ENCODE data around the gene ASPHD1. TPM values are rescaled to one million over a fixed set of nuclear protein-coding genes. Genes with fewer than 3 reads are reported as not detected.
"Not testable (repeated sequence)": the region's sequence is repeated elsewhere in the genome, so short reads cannot be mapped to it uniquely, and the experiment has no call there.

The ASPHD1 gene
- total RNA-seq, 1 donor from 2014 or later, result 14.2 TPM

DNA sequence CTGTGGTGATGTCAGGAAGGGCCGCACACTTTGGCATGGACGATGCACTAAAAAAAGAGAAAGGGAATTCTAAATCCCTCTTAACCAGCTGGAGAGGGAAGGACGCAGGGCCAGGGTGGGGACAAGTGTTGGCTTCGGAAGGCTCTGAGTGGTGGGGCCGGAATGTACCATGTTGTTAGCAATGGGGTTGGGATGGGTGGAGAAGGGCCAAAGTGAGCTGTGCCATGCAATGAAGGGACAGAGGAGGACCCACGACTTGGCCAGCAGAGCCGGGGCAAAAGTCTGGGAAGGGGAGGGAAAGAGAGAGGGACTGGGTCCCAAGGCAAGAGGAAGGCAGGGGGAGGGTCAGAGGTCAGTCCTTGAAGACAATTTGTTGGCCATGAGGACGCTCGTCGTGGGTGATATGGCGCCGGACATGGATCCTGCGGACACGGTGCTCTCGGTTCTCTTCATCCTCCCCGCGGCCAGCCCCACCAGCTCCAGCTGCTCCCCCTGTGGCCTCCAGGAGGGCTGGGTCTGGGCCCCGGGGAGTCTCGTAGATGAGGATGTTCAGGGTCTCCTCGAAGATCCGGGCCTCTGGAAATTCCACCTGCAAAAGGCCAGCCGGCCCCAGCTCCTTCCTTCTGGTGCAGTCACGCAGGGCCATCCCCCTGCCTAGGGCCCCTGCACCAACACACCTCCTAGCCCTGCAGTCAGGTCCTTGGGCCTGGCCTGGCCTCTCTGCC, 6.4 kb downstream of the ASPHD1 start:
- no peak overlapping the region for H3K4me3 ChIP-seq (ENCODE audit: low read depth, low read length)
- DNase-seq (ENCODE audit: low read depth), result no peak
- TF ChIP-seq, protein P1, sequence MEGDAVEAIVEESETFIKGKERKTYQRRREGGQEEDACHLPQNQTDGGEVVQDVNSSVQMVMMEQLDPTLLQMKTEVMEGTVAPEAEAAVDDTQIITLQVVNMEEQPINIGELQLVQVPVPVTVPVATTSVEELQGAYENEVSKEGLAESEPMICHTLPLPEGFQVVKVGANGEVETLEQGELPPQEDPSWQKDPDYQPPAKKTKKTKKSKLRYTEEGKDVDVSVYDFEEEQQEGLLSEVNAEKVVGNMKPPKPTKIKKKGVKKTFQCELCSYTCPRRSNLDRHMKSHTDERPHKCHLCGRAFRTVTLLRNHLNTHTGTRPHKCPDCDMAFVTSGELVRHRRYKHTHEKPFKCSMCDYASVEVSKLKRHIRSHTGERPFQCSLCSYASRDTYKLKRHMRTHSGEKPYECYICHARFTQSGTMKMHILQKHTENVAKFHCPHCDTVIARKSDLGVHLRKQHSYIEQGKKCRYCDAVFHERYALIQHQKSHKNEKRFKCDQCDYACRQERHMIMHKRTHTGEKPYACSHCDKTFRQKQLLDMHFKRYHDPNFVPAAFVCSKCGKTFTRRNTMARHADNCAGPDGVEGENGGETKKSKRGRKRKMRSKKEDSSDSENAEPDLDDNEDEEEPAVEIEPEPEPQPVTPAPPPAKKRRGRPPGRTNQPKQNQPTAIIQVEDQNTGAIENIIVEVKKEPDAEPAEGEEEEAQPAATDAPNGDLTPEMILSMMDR (conservative IDR thresholded peaks at IDR 0.05; ENCODE audit: low read depth, low read length), result no peak

DNA sequence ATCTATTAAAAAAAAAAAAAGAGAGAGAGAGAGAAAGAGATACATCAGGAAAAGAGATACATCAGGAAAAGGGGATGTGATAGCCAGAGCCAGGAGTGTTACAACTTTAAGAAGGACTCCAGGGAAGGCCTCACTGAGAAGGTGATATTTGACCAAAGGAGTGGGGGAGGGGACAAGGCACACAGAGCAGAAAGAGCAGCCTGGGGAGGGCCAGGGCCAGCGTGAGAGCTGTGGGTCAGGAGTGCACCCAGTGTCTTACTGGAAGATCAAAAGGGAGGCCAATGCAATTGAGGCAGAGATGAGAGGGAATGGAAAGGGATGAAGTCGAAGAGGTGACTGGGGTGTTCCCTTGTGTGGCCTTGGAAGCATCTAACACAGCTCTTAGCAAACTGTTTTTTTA, 7.7 kb downstream of the ASPHD1 start:
- TF ChIP-seq, protein P1 (conservative IDR thresholded peaks at IDR 0.05; ENCODE audit: low read depth, low read length), result no peak
- no peak for DNase-seq (ENCODE audit: low read depth)
- H3K4me3 ChIP-seq (ENCODE audit: low read depth, low read length), result no peak overlapping the region

DNA sequence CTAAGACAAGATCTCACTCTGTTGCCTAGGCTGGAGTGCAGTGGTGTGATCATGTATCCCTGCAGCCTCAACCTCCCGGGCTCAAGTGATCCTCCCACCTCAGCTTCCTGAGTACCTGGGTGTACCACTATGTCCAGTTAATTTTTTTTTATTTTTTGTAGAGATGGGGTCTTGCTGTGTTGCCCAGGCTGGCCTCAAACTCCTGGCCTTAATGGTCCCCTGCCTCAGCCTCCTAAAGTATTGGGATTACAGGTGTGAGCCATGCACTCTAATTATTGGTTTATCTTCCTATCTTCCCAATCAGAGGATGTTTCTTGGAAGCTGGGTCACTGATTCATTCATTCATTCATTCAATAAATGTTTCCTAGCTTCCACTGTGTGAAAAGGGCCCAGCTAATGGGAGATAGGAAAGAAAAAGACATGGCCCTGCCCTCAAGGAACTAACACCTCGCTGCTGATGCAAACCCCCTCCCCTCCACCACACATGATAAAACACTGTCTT, 8.5 kb downstream of the ASPHD1 start:
- TF ChIP-seq, protein P1 (conservative IDR thresholded peaks at IDR 0.05; ENCODE audit: low read depth, low read length), result no peak
- DNase-seq (ENCODE audit: low read depth), result no peak
- no peak overlapping the region for H3K4me3 ChIP-seq (ENCODE audit: low read depth, low read length)

DNA sequence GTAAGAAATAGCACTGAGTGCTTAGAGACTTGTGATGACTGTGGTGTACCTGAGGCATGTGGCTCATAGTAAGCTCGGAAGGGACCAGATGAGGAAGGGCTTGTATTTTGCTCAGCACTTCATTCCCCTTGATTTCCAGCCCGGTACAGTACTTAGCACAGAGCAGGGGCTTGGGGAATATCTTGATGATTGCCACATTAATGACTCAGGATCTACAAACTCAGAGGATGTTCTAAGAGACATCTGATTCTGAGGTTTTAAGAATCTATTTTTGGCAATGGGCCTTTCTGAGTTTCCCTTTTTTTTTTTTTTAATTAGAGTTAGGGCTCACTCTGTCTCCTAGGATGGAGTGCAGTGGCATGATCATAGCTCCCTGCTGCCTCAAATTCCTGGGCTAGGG, 9.1 kb downstream of the ASPHD1 start:
- no peak overlapping the region for H3K4me3 ChIP-seq (ENCODE audit: low read depth, low read length)
- no peak for DNase-seq (ENCODE audit: low read depth)
- TF ChIP-seq, protein P1 (conservative IDR thresholded peaks at IDR 0.05; ENCODE audit: low read depth, low read length), result no peak

DNA sequence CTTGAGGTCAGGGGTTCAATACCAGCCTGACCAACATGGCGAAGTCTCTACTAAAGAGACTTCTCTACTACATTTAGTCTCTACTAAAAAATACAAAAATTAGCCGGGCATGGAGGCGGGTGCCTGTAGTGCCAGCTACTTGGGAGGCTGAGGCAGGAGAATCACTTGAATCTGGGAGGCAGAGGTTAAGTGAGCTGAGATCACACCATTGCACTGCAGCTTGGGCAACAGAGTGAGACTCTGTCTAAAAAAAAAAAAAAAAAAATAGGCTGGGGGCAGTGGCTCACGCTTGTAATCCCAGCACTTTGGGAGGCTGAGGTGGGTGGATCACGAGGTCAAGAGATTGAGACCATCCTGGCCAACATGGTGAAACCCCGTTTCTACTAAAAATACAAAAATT, 9.6 kb downstream of the ASPHD1 start:
- not testable (repeated sequence) for DNase-seq (ENCODE audit: low read depth); H3K4me3 ChIP-seq (ENCODE audit: low read depth, low read length)

DNA sequence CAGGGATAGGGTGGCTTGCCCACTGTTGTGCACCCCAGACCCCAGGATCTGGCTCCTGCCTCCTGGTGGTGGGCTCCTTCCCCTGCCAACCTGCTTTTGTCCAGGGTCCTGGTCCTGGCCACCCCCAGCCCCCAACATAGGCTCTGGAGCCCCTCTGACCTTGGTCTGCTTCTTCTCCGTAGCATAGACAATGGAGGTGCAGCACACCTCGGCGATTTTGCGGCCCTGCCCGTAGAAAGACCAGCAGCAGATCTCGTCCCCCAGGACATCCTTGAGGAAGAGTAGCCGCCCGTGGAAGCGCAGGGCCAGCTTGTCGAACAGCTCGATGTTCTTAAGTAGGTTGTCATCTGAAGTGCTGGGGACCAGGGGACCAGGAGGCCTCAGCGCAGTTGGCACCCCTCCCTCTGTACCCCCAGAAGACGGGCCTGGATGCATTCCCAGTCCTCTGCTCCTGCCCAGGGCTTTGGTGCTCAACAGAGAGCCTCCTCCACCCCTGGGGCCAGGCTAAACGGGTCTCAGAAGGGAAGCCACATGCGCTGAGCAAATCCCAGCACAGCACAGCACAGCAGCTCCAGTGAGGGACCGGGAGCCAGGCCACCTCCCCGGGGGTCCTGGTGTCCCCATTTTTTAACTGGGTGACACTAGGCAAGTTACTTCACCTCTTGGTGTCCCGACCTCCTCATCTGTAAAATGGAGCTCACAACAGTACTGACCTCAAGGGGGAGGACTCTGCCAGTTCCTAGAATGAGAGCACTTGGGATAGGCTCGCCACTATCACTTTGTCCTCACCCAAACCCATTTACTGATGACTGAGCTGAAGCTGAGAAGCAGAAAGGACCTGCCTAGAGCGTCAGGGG, 10.8 kb downstream of the ASPHD1 start:
- no peak for DNase-seq (ENCODE audit: low read depth)
- TF ChIP-seq, protein P1 (conservative IDR thresholded peaks at IDR 0.05; ENCODE audit: low read depth, low read length), result no peak
- H3K4me3 ChIP-seq (ENCODE audit: low read depth, low read length), result no peak overlapping the region

DNA sequence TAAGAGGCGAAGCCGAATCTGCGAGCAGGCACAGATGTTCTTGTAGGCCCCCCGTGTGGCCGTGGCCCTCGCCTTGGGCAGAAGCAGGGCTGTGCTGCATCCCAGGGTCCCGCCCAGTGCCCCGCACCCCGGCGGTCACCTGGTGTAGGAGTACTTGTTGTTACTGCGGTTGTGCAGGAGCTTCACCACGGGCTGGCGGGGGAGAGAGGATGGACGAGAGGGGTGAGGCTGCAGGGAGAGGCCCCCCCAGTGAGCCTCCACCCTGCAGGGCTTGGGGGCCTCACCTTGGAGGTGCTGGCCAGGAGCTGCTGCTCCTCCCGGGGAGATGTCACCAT, 11.4 kb downstream of the ASPHD1 start:
- TF ChIP-seq, protein P1 (conservative IDR thresholded peaks at IDR 0.05; ENCODE audit: low read depth, low read length), result no peak
- no peak for DNase-seq (ENCODE audit: low read depth)

More for the DNA sequence above, 11.4 kb downstream of the ASPHD1 start:
- no peak overlapping the region for H3K4me3 ChIP-seq (ENCODE audit: low read depth, low read length)

All from epithelial cell of proximal tubule (primary cell).